GM18867 (cell line): Measurements from ENCODE around the gene INPP5A.
"Not testable (repeated sequence)": the region's sequence is repeated elsewhere in the genome, so short reads cannot be mapped to it uniquely, and the experiment has no call there.

Experiments
- ATAC-seq: cut with Tn5 transposase; IDR thresholded peaks from one replicate; pipeline ENCODE4 v1.9.1; 2021; ENCODE audit warnings: mild to moderate bottlenecking, moderate library complexity; ENCODE audit not compliant: unreplicated experiment

The INPP5A gene

GRCh38 chr10:132546567-132547420 lies 9.2 kb downstream of the INPP5A start:
- no peak for ATAC-seq

GRCh38 chr10:132547421-132547861 lies 9.9 kb downstream of the INPP5A start:
- no peak for ATAC-seq

- no peak for ATAC-seq
Observed at GRCh38 chr10:132548106-132548823, 10.7 kb downstream of the INPP5A start.

GRCh38 chr10:132548869-132549268 lies 11.3 kb downstream of the INPP5A start:
- ATAC-seq = no peak

GRCh38 chr10:132549371-132549770 lies 11.8 kb downstream of the INPP5A start:
- ATAC-seq = no peak

GRCh38 chr10:132550366-132551092 lies 12.9 kb downstream of the INPP5A start:
- ATAC-seq = peak; percentile 8

GRCh38 chr10:132551093-132551807 lies 13.7 kb downstream of the INPP5A start:
- ATAC-seq = peak; percentile 67

- no peak for ATAC-seq
Observed at GRCh38 chr10:132551808-132552130, 14.2 kb downstream of the INPP5A start.

GRCh38 chr10:132552635-132553034 lies 15.0 kb downstream of the INPP5A start:
- not testable (repeated sequence) for ATAC-seq

- ATAC-seq = not testable (repeated sequence)
Observed at GRCh38 chr10:132553568-132553967, 16.0 kb downstream of the INPP5A start.

- no peak for ATAC-seq
Observed at GRCh38 chr10:132554053-132554990, 16.7 kb downstream of the INPP5A start.

- ATAC-seq = no peak
Observed at GRCh38 chr10:132554991-132555647, 17.5 kb downstream of the INPP5A start.

- no peak for ATAC-seq
Observed at GRCh38 chr10:132555648-132556575, 18.3 kb downstream of the INPP5A start.

- ATAC-seq = no peak
Observed at GRCh38 chr10:132556994-132557441, 19.4 kb downstream of the INPP5A start.

GRCh38 chr10:132557696-132558515 lies 20.3 kb downstream of the INPP5A start:
- no peak for ATAC-seq

GRCh38 chr10:132558516-132559413 lies 21.2 kb downstream of the INPP5A start:
- ATAC-seq = no peak
